Mammary epithelial cell (primary cell): ENCODE results near the gene CORIN.

Source experiments
- EZH2 ChIP-seq: IDR thresholded peaks from 2 replicates; pipeline ENCODE4 v1.6.1; 2012; ENCODE audit warnings: low read length, inconsistent platforms, borderline replicate concordance
- TF ChIP-seq, protein P1 (sequence below), 2 donors: IDR thresholded peaks in 1 of 2; conservative IDR thresholded peaks in 1 of 2; 2 replicates each; pipeline ENCODE4 v1.5.1; 2011 to 2012; ENCODE audit warnings: inconsistent platforms in 2 of 2, low read length in 2 of 2, mild to moderate bottlenecking in 2 of 2, control low read depth in 1 of 2, low read depth in 1 of 2; ENCODE audit not compliant: insufficient read depth in 1 of 2; ENCODE audit errors: extremely low read depth in 1 of 2

DNA sequence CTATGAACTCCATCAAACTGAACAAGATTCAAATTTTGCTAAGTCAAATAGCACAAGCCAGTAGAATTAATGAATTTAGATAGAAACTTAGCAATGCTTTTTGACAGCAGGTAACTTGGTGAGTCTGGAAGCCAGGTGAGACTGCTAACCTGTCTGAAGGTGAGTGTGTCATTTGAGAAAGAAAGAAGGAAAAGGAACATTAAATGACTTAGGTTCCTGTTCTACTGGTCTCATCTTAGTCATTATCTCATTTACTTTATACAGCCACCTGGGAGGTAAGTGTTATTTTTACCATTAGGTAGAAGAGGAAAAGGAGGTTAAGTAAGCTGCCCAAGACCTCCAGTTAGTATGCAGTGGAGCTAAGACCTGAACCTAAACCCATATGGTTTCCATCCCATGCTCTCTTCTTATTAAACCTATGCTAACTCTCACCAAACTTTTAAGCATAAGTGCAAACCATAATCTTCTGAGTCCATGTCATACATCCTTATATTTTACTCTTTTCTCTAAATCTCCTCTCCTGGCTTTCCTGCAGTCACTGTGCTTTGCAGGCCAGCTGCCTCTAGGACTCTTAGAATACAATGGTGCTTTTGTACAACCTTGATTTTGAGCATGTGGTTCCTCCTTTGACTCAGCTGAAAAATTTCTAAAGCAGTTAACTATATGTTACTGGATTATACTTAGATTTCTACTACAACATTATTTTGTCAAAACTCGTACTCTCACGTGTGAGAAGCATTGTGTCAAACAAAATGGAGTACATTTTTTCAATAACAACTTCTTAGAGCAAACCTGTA is 284.3 kb downstream of the CORIN start:
- TF ChIP-seq, protein P1, sequence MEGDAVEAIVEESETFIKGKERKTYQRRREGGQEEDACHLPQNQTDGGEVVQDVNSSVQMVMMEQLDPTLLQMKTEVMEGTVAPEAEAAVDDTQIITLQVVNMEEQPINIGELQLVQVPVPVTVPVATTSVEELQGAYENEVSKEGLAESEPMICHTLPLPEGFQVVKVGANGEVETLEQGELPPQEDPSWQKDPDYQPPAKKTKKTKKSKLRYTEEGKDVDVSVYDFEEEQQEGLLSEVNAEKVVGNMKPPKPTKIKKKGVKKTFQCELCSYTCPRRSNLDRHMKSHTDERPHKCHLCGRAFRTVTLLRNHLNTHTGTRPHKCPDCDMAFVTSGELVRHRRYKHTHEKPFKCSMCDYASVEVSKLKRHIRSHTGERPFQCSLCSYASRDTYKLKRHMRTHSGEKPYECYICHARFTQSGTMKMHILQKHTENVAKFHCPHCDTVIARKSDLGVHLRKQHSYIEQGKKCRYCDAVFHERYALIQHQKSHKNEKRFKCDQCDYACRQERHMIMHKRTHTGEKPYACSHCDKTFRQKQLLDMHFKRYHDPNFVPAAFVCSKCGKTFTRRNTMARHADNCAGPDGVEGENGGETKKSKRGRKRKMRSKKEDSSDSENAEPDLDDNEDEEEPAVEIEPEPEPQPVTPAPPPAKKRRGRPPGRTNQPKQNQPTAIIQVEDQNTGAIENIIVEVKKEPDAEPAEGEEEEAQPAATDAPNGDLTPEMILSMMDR (conservative IDR thresholded peaks at IDR 0.05 in 1 of 2, IDR thresholded peaks at IDR 0.05 in 1 of 2; ENCODE audit: extremely low read depth in 1 of 2, insufficient read depth in 1 of 2, low read depth in 1 of 2, low read length in 2 of 2), result no peak
- no peak for TF ChIP-seq EZH2
